UCSD-AML1 (cell line): ENCODE measurements around the gene C4orf17.

Experiments
- DNase-seq: peaks from one replicate; lab custom pipeline; 2025; ENCODE audit not compliant: unreplicated experiment; lab: John Stamatoyannopoulos, UW

Gene C4orf17

GRCh38 chr4:99536271-99536670 is 25.4 kb downstream of the C4orf17 start:
- DNase-seq, result no peak

GRCh38 chr4:99536848-99537247 is 26.0 kb downstream of the C4orf17 start:
- DNase-seq, result no peak

GRCh38 chr4:99537674-99538073 is 26.9 kb downstream of the C4orf17 start:
- no peak for DNase-seq

GRCh38 chr4:99540277-99540939 is 29.6 kb downstream of the C4orf17 start:
- no peak for DNase-seq

GRCh38 chr4:99552872-99553271 is 42.1 kb downstream of the C4orf17 start:
- DNase-seq, result no peak

- peak; percentile 97 for DNase-seq
These were observed 52.7 kb downstream of the C4orf17 start, which contains the start of gene TRMT10A for GRCh38 chr4:99563310-99564186. Gene TRMT10A, minus strand, starts transcription at chr4:99564039. Its CDS starts 4,701 bp downstream, at chr4:99559338.

GRCh38 chr4:99564921-99565320 is 54.1 kb downstream of the C4orf17 start:
- DNase-seq, result no peak

GRCh38 chr4:99571883-99572282 is 61.1 kb downstream of the C4orf17 start:
- no peak for DNase-seq

GRCh38 chr4:99572527-99573240 is 61.9 kb downstream of the C4orf17 start:
- DNase-seq, result no peak

- no peak for DNase-seq
These were observed 63.0 kb downstream of the C4orf17 start for GRCh38 chr4:99573735-99574368.

- DNase-seq, result no peak
These were observed 63.9 kb downstream of the C4orf17 start, which contains the start of gene MTTP for GRCh38 chr4:99574530-99575324. Gene MTTP, plus strand, starts transcription at chr4:99574824. Its CDS starts 86 bp downstream, at chr4:99574910.

- no peak for DNase-seq
These were observed 67.9 kb downstream of the C4orf17 start for GRCh38 chr4:99578714-99579113.

GRCh38 chr4:99585516-99585915 is 74.7 kb downstream of the C4orf17 start:
- no peak for DNase-seq

GRCh38 chr4:99586322-99586721 is 75.5 kb downstream of the C4orf17 start:
- no peak for DNase-seq

- no peak for DNase-seq
These were observed 76.0 kb downstream of the C4orf17 start for GRCh38 chr4:99586797-99587196.

GRCh38 chr4:99587309-99587708 is 76.5 kb downstream of the C4orf17 start:
- DNase-seq, result no peak

- DNase-seq, result no peak
These were observed 77.0 kb downstream of the C4orf17 start for GRCh38 chr4:99587803-99588202.

GRCh38 chr4:99591757-99592156 is 80.9 kb downstream of the C4orf17 start:
- no peak for DNase-seq
